Stimulated activated CD4-positive, alpha-beta T cell treated with anti-CD3 and anti-CD28 coated beads, Interleukin-12 subunit alpha, Interleukin-12 subunit beta, amount 100 ng/mL, for 24 hours (primary cell): Measurements from ENCODE around the gene GCNT3.

Experiments used
- DNase-seq, 2 experiments: peaks; one replicate each; pipeline ENCODE4 v3.0.0-alpha.2; 2020; ENCODE audit warnings: low read depth in 2 of 2

Gene GCNT3

GRCh38 chr15:59611276-59612260 is at the start of gene GCNT3:
Gene GCNT3, plus strand, starts transcription at chr15:59611783. Its CDS starts 6,456 bp downstream, at chr15:59618239.
- DNase-seq: no peak

GRCh38 chr15:59562448-59563186 is 49.0 kb upstream of the GCNT3 start:
- no peak for DNase-seq

- DNase-seq: no peak
Observed at GRCh38 chr15:59565299-59565698, 46.3 kb upstream of the GCNT3 start.

GRCh38 chr15:59567324-59567723 is 44.3 kb upstream of the GCNT3 start:
- no peak for DNase-seq

GRCh38 chr15:59569477-59569876 is 42.1 kb upstream of the GCNT3 start:
- DNase-seq: no peak

- DNase-seq: no peak
Observed at GRCh38 chr15:59570315-59570714, 41.3 kb upstream of the GCNT3 start.

GRCh38 chr15:59571606-59572005 is 40.0 kb upstream of the GCNT3 start:
- DNase-seq: no peak

- DNase-seq: no peak
Observed at GRCh38 chr15:59583088-59583487, 28.5 kb upstream of the GCNT3 start.

- DNase-seq: no peak
Observed at GRCh38 chr15:59587085-59587826, 24.3 kb upstream of the GCNT3 start.

- no peak for DNase-seq
Observed at GRCh38 chr15:59590027-59590426, 21.6 kb upstream of the GCNT3 start.

GRCh38 chr15:59591356-59591755 is 20.2 kb upstream of the GCNT3 start:
- no peak for DNase-seq

GRCh38 chr15:59594493-59594942 is 17.1 kb upstream of the GCNT3 start:
- no peak for DNase-seq

- no peak for DNase-seq
Observed at GRCh38 chr15:59594991-59595390, 16.6 kb upstream of the GCNT3 start.

- no peak for DNase-seq
Observed at GRCh38 chr15:59595434-59595915, 16.1 kb upstream of the GCNT3 start.

GRCh38 chr15:59596640-59597039 is 14.9 kb upstream of the GCNT3 start:
- no peak for DNase-seq

GRCh38 chr15:59598461-59598860 is 13.1 kb upstream of the GCNT3 start:
- DNase-seq: no peak

GRCh38 chr15:59605994-59606393 is 5.6 kb upstream of the GCNT3 start:
- DNase-seq: no peak

GRCh38 chr15:59609730-59610712 is 1.6 kb upstream of the GCNT3 start:
- DNase-seq: no peak

GRCh38 chr15:59614153-59614552 is 2.6 kb downstream of the GCNT3 start:
- DNase-seq: no peak

- no peak for DNase-seq
Observed at GRCh38 chr15:59615661-59616060, 4.1 kb downstream of the GCNT3 start.

GRCh38 chr15:59616379-59616778 is 4.8 kb downstream of the GCNT3 start:
- DNase-seq: no peak
